ENCODE measurements around the gene BANK1.

BANK1 gene

GRCh38 chr4:101960431-101960830 is 169.9 kb downstream of the BANK1 start:
- DNase-seq (ENCODE audit: low spot score) = no peak

GRCh38 chr4:101961144-101961543 is 170.6 kb downstream of the BANK1 start:
- DNase-seq (ENCODE audit: low spot score) = no peak

GRCh38 chr4:101967697-101968346 is 177.3 kb downstream of the BANK1 start:
- DNase-seq (ENCODE audit: low spot score) = no peak

GRCh38 chr4:101968364-101968763 is 177.8 kb downstream of the BANK1 start:
- no peak for DNase-seq (ENCODE audit: low spot score)

GRCh38 chr4:101969965-101970364 is 179.4 kb downstream of the BANK1 start:
- DNase-seq (ENCODE audit: low spot score) = no peak

- no peak for DNase-seq (ENCODE audit: low spot score)
Observed at GRCh38 chr4:101970547-101971155, 180.1 kb downstream of the BANK1 start.

- DNase-seq (ENCODE audit: low spot score) = no peak
Observed at GRCh38 chr4:101972791-101973190, 182.3 kb downstream of the BANK1 start.

- DNase-seq (ENCODE audit: low spot score) = no peak
Observed at GRCh38 chr4:101973361-101973760, 182.8 kb downstream of the BANK1 start.

- DNase-seq (ENCODE audit: low spot score) = peak; percentile 37
Observed at GRCh38 chr4:101977076-101977475, 186.5 kb downstream of the BANK1 start.

- DNase-seq (ENCODE audit: low spot score) = no peak
Observed at GRCh38 chr4:101981756-101982155, 191.2 kb downstream of the BANK1 start.

- DNase-seq (ENCODE audit: low spot score) = no peak
Observed at GRCh38 chr4:101983835-101984234, 193.3 kb downstream of the BANK1 start.

- DNase-seq (ENCODE audit: low spot score) = no peak
Observed at GRCh38 chr4:101987623-101988243, 197.2 kb downstream of the BANK1 start.

- no peak for DNase-seq (ENCODE audit: low spot score)
Observed at GRCh38 chr4:101989551-101989950, 199.0 kb downstream of the BANK1 start.

GRCh38 chr4:101992446-101992845 is 201.9 kb downstream of the BANK1 start:
- no peak for DNase-seq (ENCODE audit: low spot score)

- no peak for DNase-seq (ENCODE audit: low spot score)
Observed at GRCh38 chr4:101993002-101993841, 202.7 kb downstream of the BANK1 start.

GRCh38 chr4:101993842-101994775 is 203.6 kb downstream of the BANK1 start:
- no peak for DNase-seq (ENCODE audit: low spot score)

GRCh38 chr4:102007959-102008425 is 217.5 kb downstream of the BANK1 start:
- no peak for DNase-seq (ENCODE audit: low spot score)

- DNase-seq (ENCODE audit: low spot score) = no peak
Observed at GRCh38 chr4:102008711-102009110, 218.2 kb downstream of the BANK1 start.

- no peak for DNase-seq (ENCODE audit: low spot score)
Observed at GRCh38 chr4:102022343-102022742, 231.8 kb downstream of the BANK1 start.

GRCh38 chr4:102027961-102028360 is 237.4 kb downstream of the BANK1 start:
- no peak for DNase-seq (ENCODE audit: low spot score)

GRCh38 chr4:102031406-102031805 is 240.9 kb downstream of the BANK1 start:
- DNase-seq (ENCODE audit: low spot score) = no peak

Data from pons (tissue), 1 donor.